Stimulated activated CD8-positive, alpha-beta memory T cell treated with anti-CD3 and anti-CD28 coated beads, Interleukin-7, amount 100 ng/mL, for 24 hours (primary cell): ENCODE data around the gene GPN1.
"Not testable (repeated sequence)": the region's sequence is repeated elsewhere in the genome, so short reads cannot be mapped to it uniquely, and the experiment has no call there.

Experiments
- DNase-seq: peaks from one replicate; pipeline ENCODE4 v3.0.0-alpha.2; 2020; ENCODE audit warnings: low read depth

Gene GPN1

GRCh38 chr2:27628767-27629709, at the start of gene GPN1, which contains the start of gene CCDC121:
TSS of gene GPN1 (plus strand) at chr2:27629050. CDS start at chr2:27629059, 9 bp downstream.
TSS of gene CCDC121 (minus strand) at chr2:27629012. CDS start at chr2:27627799, 1,213 bp downstream.
- DNase-seq, result peak; percentile 89

- DNase-seq, result no peak
Observed at GRCh38 chr2:27581417-27582128, 47.3 kb upstream of the GPN1 start.

GRCh38 chr2:27582129-27582694, 46.6 kb upstream of the GPN1 start:
- no peak for DNase-seq

GRCh38 chr2:27582695-27583389, 46.0 kb upstream of the GPN1 start, which contains the start of gene ZNF512:
TSS of gene ZNF512 (plus strand) at chr2:27583042. CDS start at chr2:27583113, 71 bp downstream.
- DNase-seq, result peak; percentile 56

- DNase-seq, result no peak
Observed at GRCh38 chr2:27583390-27583915, 45.4 kb upstream of the GPN1 start.

GRCh38 chr2:27584597-27584996, 44.3 kb upstream of the GPN1 start:
- DNase-seq, result no peak

GRCh38 chr2:27587025-27587424, 41.8 kb upstream of the GPN1 start:
- DNase-seq, result no peak

GRCh38 chr2:27588308-27588707, 40.5 kb upstream of the GPN1 start:
- DNase-seq, result no peak

GRCh38 chr2:27591745-27592144, 37.1 kb upstream of the GPN1 start:
- no peak for DNase-seq

- no peak for DNase-seq
Observed at GRCh38 chr2:27593240-27593639, 35.6 kb upstream of the GPN1 start.

GRCh38 chr2:27594020-27594703, 34.7 kb upstream of the GPN1 start:
- DNase-seq, result not testable (repeated sequence)

GRCh38 chr2:27595412-27595811, 33.4 kb upstream of the GPN1 start:
- not testable (repeated sequence) for DNase-seq

GRCh38 chr2:27596627-27597026, 32.2 kb upstream of the GPN1 start:
- DNase-seq, result no peak

- no peak for DNase-seq
Observed at GRCh38 chr2:27606611-27607010, 22.2 kb upstream of the GPN1 start.

GRCh38 chr2:27613985-27614384, 14.9 kb upstream of the GPN1 start:
- no peak for DNase-seq

- DNase-seq, result no peak
Observed at GRCh38 chr2:27615316-27615715, 13.5 kb upstream of the GPN1 start.

- DNase-seq, result no peak
Observed at GRCh38 chr2:27621524-27621923, 7.3 kb upstream of the GPN1 start.

GRCh38 chr2:27622921-27623384, 5.9 kb upstream of the GPN1 start:
- DNase-seq, result no peak

- DNase-seq, result no peak
Observed at GRCh38 chr2:27624943-27625342, 3.9 kb upstream of the GPN1 start.

- DNase-seq, result not testable (repeated sequence)
Observed at GRCh38 chr2:27626323-27626722, 2.5 kb upstream of the GPN1 start.

- not testable (repeated sequence) for DNase-seq
Observed at GRCh38 chr2:27626921-27627320, 1.9 kb upstream of the GPN1 start.
